Measurements from ENCODE around the gene FAM124A. TPM values are rescaled to one million over a fixed set of nuclear protein-coding genes. Genes with fewer than 3 reads are reported as not detected.

The FAM124A gene
- total RNA-seq, 1 experiment from 2014 or later = 7.1 TPM

DNA sequence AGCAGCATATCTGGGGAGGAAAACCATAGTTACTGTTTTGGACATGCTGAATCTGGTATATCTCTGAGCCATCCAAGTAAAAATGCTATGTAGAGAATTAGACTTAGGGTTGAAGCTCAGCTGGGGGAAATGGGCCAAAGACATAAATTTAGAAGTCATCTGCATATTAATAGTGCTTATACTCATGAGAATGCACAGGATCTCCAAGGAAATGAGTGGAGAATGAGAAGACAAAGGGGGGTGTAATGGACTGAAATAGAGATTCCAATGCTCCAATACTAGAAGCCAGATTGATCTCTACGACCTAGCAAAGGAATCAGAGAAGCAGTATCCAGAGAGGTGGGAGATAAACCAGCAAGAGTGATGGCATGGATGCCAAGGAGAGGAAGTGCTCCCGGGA lies 10.3 kb upstream of the FAM124A start:
- no peak for DNase-seq (ENCODE audit: low read depth, low spot score)
- in situ Hi-C loops (cut with HindIII; ENCODE audit: low pct_unique_long_range_greater_than_20kb, low sequenced_read_pairs) = no loop called here

DNA sequence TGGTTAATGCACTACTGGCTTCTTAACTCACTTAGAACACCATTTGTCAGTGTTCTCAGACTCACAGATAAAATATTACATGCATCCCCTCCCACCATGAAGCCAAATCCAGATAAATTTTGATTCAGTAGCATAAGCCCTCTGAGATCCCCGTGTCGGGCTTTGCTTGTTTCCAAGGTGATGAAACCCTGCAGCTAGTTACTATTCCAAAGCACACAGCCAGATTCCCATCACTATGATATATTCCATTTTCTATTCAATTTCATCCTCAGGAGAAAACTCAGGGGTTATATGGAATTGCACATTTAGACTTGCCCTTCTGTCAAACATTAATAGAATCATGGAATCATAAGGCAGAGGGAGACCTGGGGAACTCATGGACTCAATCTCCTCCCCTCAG lies 9.4 kb upstream of the FAM124A start:
- no peak for DNase-seq (ENCODE audit: low read depth, low spot score)
- in situ Hi-C loops (cut with HindIII; ENCODE audit: low pct_unique_long_range_greater_than_20kb, low sequenced_read_pairs) = no loop called here

DNA sequence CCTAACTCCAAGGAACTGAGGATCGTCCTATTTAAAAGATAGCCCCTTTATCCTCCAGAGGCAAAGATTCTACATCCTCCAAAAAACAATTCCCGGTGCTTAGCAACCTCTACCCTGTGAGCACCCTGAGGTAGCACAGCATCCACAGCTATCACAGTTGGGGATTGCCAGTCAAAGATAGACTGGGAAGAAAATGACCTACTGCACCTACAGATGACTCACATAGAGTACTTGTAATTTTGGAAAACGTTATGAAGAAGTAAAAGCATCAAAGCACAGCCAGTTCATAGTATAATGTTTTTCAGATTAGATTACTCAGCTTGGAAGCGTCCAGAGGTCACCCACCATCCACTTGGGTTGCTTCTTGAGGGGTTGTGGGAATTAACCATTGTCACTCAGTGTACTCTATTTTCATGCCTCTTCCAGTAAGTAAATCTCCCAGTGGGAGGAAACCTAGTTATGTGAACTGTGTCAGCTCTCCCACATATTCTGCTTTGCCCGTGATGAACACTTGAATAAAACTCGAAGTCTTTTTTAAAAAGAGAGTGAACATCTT lies 8.9 kb upstream of the FAM124A start:
- in situ Hi-C loops (cut with HindIII; ENCODE audit: low pct_unique_long_range_greater_than_20kb, low sequenced_read_pairs) = no loop called here
- DNase-seq (ENCODE audit: low read depth, low spot score) = no peak

DNA sequence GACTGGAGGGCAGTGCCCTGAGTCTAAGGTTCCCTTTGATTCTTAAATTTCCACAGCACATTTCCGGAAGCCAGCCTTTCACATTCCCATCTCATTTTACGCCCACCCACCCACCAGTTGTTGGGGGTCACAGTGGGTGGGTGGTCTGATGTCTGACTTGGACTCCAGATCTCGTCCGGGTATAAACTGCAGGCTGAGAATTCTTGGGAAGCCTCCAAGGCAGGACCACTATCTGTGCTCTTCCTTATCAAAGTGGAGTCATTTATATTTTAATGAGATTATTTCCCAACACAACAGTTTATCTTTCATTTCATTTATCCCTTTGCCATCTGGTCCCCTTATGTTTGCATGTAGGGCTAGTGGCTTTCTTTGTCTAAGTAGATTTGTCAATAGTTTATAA lies 3.6 kb upstream of the FAM124A start:
- DNase-seq (ENCODE audit: low read depth, low spot score) = no peak
- in situ Hi-C loops (cut with HindIII; ENCODE audit: low pct_unique_long_range_greater_than_20kb, low sequenced_read_pairs) = no loop called here

DNA sequence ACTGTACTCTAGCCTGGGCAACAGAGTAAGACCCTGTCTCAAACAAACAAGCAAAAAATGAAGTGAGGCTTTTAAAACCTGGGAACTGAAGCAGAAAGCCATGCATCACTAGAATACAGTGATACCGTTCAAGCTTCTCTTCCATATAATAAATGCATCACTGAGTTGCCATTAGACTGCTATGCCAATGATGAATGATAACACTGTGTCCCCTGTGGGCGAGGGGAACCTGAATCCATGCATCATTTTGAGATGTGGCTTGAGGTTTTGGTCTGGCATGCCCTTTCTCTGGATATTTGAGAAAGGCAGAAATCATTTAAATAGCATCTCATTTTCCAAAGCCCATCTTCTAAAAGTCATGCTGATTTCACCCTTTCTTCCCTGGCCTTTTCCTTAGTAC lies 1.5 kb upstream of the FAM124A start:
- DNase-seq (ENCODE audit: low read depth, low spot score) = no peak
- in situ Hi-C loops (cut with HindIII; ENCODE audit: low pct_unique_long_range_greater_than_20kb, low sequenced_read_pairs) = no loop called here

DNA sequence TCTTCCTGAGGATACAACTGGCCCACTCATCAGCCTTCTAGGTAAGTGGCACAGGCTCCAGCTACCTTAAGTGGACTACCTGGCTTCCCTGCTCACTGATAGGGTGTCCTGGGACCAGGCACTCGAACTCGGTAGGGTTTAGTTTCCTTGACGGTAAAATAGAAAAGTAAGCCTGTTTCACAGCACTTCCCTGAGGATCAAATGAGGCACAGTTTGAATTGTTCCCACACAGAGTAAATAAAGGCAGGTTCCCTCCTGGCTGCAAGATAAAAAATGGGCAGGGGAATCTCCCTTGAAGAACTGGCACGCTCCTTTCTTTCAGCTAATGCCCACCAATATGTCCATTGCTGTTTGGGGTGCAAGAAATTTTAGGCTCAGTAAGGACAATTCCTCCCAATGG lies 1.1 kb upstream of the FAM124A start:
- DNase-seq (ENCODE audit: low read depth, low spot score) = no peak
- in situ Hi-C loops (cut with HindIII; ENCODE audit: low pct_unique_long_range_greater_than_20kb, low sequenced_read_pairs) = no loop called here

DNA sequence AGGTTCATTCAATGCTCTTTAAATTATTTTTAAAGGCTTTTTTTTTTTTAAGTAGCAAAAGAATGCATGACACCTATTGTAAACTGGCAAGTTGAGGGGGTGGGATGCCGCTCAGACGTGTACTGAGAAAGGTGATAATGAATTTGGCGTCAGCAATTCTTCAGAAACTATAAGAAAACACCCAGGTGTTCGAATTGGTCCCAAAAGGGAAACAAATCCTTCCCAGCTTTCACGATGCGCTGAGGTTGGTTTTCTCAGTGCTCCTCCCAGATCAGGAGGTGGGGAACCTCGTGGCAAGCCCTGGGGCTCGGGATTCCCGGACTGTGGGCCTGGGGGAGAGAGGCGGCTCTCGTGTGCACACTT lies 543 bp upstream of the FAM124A start:
- DNase-seq (ENCODE audit: low read depth, low spot score) = peak; percentile 70
- in situ Hi-C loops (cut with HindIII; ENCODE audit: low pct_unique_long_range_greater_than_20kb, low sequenced_read_pairs) = no loop called here

DNA sequence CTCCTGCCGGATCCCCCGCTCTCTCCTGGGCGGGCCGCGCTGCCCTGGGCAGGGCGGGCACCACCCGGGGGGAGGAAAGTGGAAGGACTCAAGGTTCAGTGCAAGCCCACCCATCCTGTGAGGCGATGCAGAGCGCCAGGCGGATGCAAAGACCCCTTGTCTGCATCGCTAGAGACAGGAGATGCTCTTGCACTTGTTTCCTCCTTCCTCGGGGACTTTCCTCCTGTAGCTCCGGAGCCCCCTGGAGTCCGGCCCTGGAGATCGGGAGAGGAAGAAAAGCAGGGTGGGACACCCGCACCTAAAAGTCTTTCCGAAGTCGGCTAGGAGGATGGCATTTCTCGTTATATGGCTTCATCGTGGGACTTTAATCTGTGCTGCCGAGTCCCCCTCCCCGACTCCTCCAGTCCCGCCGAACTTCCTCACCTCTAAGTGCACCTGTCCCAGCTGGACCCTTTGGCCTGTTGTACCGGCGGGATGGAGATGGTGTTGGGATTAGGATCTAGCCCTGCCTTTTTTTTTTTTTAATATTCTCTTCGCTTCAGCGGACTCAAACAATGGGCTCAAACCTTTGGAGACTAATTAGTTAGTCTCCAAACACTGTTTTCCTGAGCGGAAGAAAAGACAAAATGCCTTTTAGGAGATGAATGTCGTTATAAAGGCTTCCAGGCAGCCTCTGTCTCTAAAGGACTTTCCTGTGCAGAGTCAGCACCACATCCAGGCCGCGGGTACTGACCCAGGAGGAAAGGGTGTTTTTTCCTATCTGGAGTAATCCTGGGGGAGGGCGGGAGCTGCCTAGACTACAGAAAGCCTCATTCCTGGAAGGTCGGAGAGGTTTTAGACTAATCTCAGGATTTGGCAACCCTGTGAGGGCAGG lies 725 bp downstream of the FAM124A start:
- peak; percentile 41 for DNase-seq (ENCODE audit: low read depth, low spot score)
- in situ Hi-C loops (cut with HindIII; ENCODE audit: low pct_unique_long_range_greater_than_20kb, low sequenced_read_pairs) = no loop called here

DNA sequence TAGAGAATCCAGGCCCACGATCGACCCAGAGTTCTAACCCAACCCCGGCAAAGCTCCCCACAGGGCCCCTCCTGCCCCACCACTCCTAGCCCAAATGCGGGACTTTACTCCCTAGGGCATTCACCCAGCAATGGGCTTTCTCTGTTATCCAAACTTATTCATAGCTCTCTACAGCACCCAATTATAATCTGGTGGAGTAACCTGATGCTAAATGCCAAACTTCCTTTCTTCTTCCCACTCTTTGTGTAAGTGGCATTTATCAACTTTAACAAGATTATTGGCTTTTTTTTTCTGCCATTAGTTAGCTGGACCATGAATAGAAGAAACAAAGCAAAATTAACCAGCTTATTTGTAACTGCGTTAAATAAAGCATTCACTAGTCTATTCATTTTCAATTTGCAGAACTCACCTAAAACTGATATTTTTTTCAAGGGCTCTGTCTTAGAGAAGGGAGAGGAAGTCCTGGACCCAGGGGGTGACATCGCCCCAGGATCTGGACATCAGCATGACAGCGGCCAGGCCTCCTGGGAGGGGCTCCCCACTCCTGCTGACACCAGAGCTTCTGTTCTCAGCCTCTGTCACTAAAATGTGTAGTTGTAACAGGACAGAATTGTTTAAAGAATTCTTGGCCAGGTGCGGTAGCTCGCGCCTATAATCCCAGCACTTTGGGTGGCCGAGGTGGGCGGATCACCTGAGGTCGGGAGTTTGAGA lies 1.5 kb downstream of the FAM124A start:
- DNase-seq (ENCODE audit: low read depth, low spot score) = no peak
- in situ Hi-C loops (cut with HindIII; ENCODE audit: low pct_unique_long_range_greater_than_20kb, low sequenced_read_pairs) = no loop called here

DNA sequence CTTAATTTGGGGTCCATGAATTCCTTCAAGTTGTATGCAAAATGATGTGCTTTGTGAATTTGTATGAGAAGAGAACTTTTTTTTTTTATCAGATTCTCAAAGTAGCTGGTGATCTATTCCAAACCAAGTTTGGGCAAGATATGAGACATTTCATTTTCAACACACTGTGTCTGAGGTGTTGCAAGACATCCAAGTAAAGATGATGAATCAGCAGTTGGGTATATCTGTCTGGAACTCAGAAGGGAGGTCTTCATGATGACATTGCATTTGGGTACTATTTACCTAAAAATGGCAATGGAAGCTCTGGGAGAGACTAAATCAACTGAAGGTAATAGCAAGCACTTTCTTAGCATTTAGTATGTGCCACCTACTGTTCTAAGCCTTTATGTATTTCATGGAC lies 2.8 kb downstream of the FAM124A start:
- in situ Hi-C loops (cut with HindIII; ENCODE audit: low pct_unique_long_range_greater_than_20kb, low sequenced_read_pairs) = no loop called here
- no peak for DNase-seq (ENCODE audit: low read depth, low spot score)

DNA sequence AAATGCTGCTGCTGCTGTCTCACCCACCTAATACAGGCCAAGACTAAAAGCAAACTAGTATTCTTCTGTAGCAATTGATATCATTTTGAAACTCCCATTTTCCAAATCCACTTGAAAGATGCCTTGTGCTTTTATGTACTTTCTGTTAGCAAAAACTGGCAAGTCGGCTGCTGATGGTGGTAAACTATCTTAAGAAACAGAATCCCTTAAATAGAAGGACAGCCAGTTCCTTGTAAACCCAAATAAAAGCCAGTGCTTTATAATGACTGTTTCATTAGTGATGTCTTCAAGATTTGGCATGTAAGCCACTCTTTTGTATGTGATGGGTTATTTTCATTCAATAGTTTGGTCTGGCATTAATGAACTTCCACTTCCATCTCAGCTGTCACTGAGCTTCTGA lies 5.2 kb downstream of the FAM124A start:
- DNase-seq (ENCODE audit: low read depth, low spot score) = no peak
- in situ Hi-C loops (cut with HindIII; ENCODE audit: low pct_unique_long_range_greater_than_20kb, low sequenced_read_pairs) = no loop called here

DNA sequence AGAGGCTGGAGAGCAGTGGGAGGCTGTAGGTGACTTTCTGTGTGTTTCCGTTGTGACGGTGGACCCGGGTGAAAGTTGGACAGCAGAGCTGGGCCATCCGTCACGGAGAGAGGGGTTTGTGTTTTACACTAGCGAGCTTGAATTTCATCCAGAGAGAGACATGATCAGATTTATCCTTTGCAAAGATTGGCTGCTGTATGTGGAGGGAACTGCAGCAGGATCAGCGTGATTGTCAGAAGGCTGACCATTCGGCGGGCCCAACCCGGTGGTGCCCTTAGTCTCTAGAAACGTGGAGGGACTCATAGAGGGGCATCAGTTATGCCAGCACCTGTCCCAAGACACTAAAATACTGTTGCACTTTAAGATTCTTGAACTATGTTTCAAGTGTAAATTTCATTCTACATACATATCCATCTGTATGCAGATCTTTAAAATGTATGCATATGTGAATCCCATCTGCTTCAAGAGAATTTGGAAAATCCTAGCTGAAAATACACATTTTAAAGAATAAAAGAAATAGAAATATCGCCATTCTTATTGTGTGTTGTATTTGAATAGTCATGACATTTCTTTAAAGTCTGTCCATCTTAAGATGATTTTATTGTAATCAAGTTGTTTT lies 7.0 kb downstream of the FAM124A start:
- in situ Hi-C loops (cut with HindIII; ENCODE audit: low pct_unique_long_range_greater_than_20kb, low sequenced_read_pairs) = no loop called here
- no peak for DNase-seq (ENCODE audit: low read depth, low spot score)

DNA sequence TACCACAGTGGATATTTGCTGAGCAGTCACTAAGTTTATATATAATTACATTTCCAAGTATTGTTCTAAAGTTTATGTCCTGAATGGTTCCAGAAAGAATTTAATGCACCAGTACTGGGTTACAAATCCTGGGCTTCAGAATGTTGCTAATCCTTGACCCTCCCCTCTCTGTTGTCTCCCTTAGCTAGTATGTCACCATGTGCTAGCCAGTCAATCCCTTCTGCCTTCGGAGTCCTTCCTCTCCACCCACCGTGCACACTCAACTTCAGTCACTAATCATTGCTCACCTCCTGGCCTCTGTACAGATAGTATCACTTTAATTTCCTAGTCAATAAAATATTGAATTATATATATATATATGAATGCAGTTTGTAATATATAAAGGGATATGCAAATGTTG lies 7.5 kb downstream of the FAM124A start:
- no peak for DNase-seq (ENCODE audit: low read depth, low spot score)
- in situ Hi-C loops (cut with HindIII; ENCODE audit: low pct_unique_long_range_greater_than_20kb, low sequenced_read_pairs) = no loop called here

DNA sequence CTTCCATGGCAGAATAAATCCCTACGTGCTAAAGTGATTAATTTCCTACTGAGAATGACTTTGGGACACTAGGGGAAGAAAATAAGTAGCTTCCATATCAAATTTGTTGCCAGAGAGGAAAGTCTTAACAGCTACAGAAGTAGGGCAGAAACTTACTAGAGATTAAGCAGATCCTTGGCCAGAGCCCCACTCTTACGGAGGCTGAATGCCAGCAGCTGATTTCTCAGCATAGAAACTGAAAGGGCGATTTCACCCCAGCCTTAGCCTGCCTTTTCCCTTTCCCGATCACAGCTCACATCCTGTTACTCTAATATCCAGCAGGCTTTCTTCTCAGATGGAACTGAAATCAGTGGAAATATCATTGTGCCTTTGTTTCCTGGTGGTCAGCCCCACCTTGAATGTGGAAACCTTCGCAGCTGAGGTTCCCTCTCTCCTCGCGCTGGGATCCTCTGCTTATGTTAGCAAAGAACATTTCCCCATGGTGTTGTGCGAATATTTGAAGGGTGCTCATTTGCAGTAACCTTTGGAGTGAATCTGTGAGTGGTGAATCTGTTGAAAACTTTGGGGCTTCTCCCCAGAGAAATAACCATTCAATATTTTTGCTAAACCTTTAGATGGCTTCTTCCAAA lies 8.4 kb downstream of the FAM124A start:
- in situ Hi-C loops (cut with HindIII; ENCODE audit: low pct_unique_long_range_greater_than_20kb, low sequenced_read_pairs) = no loop called here
- DNase-seq (ENCODE audit: low read depth, low spot score) = no peak

DNA sequence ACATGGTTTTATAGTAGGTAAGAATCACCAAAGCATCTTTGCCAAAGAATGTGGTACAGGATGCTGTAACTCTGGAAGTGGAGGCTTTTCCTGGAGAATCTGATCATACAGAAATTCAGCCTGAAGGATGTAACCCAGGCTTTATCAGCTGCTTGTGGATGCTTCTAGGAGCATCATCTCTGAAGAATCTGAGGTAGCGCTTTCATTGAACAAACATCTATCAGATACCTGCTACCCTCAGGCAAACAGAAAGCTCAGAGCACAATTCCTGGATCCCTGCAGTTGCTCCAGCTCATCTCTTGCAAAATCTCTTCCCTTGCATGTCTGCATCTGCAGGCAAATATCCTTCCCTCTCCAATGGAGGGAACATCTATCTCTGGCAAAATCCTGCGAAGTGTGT lies 9.3 kb downstream of the FAM124A start:
- in situ Hi-C loops (cut with HindIII; ENCODE audit: low pct_unique_long_range_greater_than_20kb, low sequenced_read_pairs) = no loop called here
- no peak for DNase-seq (ENCODE audit: low read depth, low spot score)

DNA sequence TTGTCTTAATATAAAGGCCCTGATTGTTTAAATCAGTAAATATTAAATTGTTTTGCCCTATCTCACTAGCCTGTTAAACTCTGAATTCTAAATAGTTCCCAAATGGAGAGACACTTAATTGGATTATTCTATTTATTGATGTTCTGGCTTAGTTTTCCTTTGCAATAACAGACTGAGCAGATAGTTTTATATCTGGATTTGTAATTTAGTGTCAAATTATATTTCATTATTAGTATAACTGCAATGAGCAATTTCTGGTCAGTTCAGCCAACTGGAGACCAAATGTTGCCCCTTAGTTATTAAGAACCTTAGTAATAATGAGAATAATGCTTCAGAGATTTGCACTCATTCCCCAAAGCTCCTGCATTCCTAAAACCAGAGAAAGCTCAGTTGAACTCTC lies 10.1 kb downstream of the FAM124A start:
- in situ Hi-C loops (cut with HindIII; ENCODE audit: low pct_unique_long_range_greater_than_20kb, low sequenced_read_pairs) = no loop called here
- DNase-seq (ENCODE audit: low read depth, low spot score) = no peak

DNA sequence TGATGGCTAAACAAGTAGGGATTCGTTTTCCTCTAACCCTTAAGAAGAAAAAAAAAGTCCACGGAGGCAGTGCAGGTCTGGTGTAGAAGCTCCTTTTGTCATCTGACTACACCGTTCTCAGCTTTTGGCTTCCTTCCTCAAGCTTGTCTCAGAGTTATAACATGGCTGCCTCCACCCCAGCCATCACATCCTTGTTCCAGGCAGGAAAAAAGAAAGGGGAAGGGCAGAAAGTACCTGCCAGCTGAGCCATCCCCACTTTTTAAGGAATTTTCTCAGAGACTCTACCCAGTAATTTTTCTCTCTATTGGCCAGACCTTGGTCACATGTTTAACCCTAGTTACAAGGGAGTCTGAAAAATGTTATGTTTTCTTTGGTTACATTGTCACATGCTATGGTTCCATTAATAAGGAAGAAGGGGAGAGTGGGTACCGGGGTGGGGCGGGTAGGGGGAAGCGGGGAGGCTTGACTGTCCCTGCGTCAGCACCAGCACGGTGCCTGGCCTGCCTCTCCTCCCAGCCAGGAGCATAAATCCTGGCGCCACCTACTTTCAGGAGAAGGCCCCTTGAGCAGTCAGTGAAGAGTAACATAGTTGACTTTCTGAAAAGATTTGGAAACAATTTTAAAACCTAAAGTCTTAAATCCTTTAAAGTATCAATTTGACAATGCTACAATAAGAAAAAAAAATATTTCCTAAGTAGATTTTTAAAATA lies 11.1 kb downstream of the FAM124A start:
- DNase-seq (ENCODE audit: low read depth, low spot score) = no peak
- in situ Hi-C loops (cut with HindIII; ENCODE audit: low pct_unique_long_range_greater_than_20kb, low sequenced_read_pairs) = no loop called here

DNA sequence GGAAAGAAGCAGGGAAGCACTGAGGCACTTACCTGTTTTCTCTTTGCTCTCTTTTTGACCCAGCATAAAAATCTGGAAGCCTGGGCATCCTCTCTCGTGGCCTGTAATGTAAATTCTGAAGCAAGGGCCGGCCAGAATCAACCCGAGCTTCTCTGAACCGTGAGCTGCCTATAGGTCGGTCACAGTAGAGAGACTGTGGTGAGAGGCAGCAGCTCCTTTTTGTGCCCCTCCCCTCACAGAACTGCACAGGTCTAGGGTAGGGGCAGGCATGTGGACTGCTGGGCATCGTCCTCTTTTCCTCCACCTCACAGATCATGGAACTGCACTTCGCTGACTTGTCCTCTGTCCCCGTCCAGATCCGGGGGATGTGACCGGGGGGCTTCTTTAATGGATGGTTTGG lies 12.5 kb downstream of the FAM124A start:
- no peak for DNase-seq (ENCODE audit: low read depth, low spot score)
- in situ Hi-C loops (cut with HindIII; ENCODE audit: low pct_unique_long_range_greater_than_20kb, low sequenced_read_pairs) = no loop called here

Data from SK-MEL-5 (cell line).